ENCODE measurements around the gene THSD1.

DNA sequence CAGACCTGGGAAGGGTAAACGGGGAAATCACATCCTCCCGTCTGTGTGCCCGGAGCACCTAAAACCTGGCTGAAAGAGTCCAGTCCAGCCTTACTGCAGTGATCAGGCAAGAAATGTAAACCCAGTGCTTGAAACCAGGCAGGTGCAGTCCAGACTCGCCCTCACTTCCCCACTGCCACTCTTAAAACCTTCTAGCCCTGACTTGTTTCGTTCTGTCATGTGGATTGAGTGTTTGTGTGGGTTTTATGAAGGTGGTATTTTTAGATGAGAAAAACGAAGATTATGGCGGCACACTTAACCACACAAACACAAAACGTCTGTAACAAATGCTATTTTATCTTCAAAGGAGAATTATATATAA is 48.5 kb upstream of the THSD1 start:
- no peak for TF ChIP-seq TAF1 (IDR thresholded peaks at IDR 0.05; ENCODE audit: borderline replicate concordance, insufficient read depth, low read length)
- TF ChIP-seq POLR2AphosphoS5 (IDR thresholded peaks at IDR 0.05; ENCODE audit: low read depth, low read length), result no peak
- TF ChIP-seq, protein P1, sequence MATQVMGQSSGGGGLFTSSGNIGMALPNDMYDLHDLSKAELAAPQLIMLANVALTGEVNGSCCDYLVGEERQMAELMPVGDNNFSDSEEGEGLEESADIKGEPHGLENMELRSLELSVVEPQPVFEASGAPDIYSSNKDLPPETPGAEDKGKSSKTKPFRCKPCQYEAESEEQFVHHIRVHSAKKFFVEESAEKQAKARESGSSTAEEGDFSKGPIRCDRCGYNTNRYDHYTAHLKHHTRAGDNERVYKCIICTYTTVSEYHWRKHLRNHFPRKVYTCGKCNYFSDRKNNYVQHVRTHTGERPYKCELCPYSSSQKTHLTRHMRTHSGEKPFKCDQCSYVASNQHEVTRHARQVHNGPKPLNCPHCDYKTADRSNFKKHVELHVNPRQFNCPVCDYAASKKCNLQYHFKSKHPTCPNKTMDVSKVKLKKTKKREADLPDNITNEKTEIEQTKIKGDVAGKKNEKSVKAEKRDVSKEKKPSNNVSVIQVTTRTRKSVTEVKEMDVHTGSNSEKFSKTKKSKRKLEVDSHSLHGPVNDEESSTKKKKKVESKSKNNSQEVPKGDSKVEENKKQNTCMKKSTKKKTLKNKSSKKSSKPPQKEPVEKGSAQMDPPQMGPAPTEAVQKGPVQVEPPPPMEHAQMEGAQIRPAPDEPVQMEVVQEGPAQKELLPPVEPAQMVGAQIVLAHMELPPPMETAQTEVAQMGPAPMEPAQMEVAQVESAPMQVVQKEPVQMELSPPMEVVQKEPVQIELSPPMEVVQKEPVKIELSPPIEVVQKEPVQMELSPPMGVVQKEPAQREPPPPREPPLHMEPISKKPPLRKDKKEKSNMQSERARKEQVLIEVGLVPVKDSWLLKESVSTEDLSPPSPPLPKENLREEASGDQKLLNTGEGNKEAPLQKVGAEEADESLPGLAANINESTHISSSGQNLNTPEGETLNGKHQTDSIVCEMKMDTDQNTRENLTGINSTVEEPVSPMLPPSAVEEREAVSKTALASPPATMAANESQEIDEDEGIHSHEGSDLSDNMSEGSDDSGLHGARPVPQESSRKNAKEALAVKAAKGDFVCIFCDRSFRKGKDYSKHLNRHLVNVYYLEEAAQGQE (IDR thresholded peaks at IDR 0.05; ENCODE audit: insufficient read depth in 1 of 2, low read depth in 2 of 2, low read length in 2 of 2), result no peak
- no peak for TF ChIP-seq SIN3A (IDR thresholded peaks at IDR 0.05; ENCODE audit: borderline replicate concordance, insufficient read depth, low read length)
- TF ChIP-seq FOXP2 (optimal IDR thresholded peaks at IDR 0.05; ENCODE audit: borderline replicate concordance, extremely low read depth, extremely low read length, insufficient read depth), result no peak

Measured in PFSK-1 (cell line).